Activated CD4-positive, alpha-beta T cell treated with anti-CD3 and anti-CD28 coated beads, Interleukin-2, amount 50 U/mL, for 24 hours (primary cell): ENCODE results near the gene DGKB.
"Not testable (repeated sequence)": the region's sequence is repeated elsewhere in the genome, so short reads cannot be mapped to it uniquely, and the experiment has no call there.

Experiments used
- DNase-seq, 2 donors: peaks; one replicate each; pipeline ENCODE4 v3.0.0-alpha.2; 2020; ENCODE audit warnings: low read depth in 1 of 2, low spot score in 1 of 2

DGKB gene

GRCh38 chr7:14305233-14305866 is 597.2 kb downstream of the DGKB start:
- DNase-seq = no peak

GRCh38 chr7:14303536-14303935 is 599.0 kb downstream of the DGKB start:
- no peak for DNase-seq

- no peak for DNase-seq
These were observed 607.9 kb downstream of the DGKB start for GRCh38 chr7:14294637-14295036.

- no peak for DNase-seq
These were observed 609.1 kb downstream of the DGKB start for GRCh38 chr7:14293434-14293833.

GRCh38 chr7:14292737-14293136 is 609.8 kb downstream of the DGKB start:
- no peak for DNase-seq

- no peak for DNase-seq
These were observed 612.6 kb downstream of the DGKB start for GRCh38 chr7:14289957-14290356.

GRCh38 chr7:14288701-14289100 is 613.9 kb downstream of the DGKB start:
- DNase-seq = no peak

- DNase-seq = no peak
These were observed 615.2 kb downstream of the DGKB start for GRCh38 chr7:14287398-14287797.

- DNase-seq = no peak
These were observed 616.5 kb downstream of the DGKB start for GRCh38 chr7:14286036-14286435.

GRCh38 chr7:14279065-14279871 is 623.3 kb downstream of the DGKB start:
- DNase-seq = not testable (repeated sequence)

GRCh38 chr7:14275356-14275755 is 627.2 kb downstream of the DGKB start:
- DNase-seq = no peak

GRCh38 chr7:14271441-14271840 is 631.1 kb downstream of the DGKB start:
- DNase-seq = no peak

- no peak for DNase-seq
These were observed 632.5 kb downstream of the DGKB start for GRCh38 chr7:14270099-14270498.

GRCh38 chr7:14260011-14260410 is 642.5 kb downstream of the DGKB start:
- DNase-seq = no peak

GRCh38 chr7:14258861-14259260 is 643.7 kb downstream of the DGKB start:
- DNase-seq = no peak

GRCh38 chr7:14258441-14258840 is 644.1 kb downstream of the DGKB start:
- DNase-seq = no peak

- DNase-seq = no peak
These were observed 650.1 kb downstream of the DGKB start for GRCh38 chr7:14252458-14252857.

- no peak for DNase-seq
These were observed 660.4 kb downstream of the DGKB start for GRCh38 chr7:14242175-14242574.

GRCh38 chr7:14236834-14237233 is 665.7 kb downstream of the DGKB start:
- DNase-seq = no peak

- DNase-seq = no peak
These were observed 667.5 kb downstream of the DGKB start for GRCh38 chr7:14235056-14235455.

- DNase-seq = no peak
These were observed 668.6 kb downstream of the DGKB start for GRCh38 chr7:14233868-14234369.

- no peak for DNase-seq
These were observed 669.3 kb downstream of the DGKB start for GRCh38 chr7:14233076-14233867.
